Islet of Langerhans (tissue), 1 donor: Measurements from ENCODE around the gene PIGU.
A peak's percentile ranks its signal among the peaks of the same experiment; 100 is the strongest.
"Not testable (repeated sequence)": the region's sequence is repeated elsewhere in the genome, so short reads cannot be mapped to it uniquely, and the experiment has no call there.

Experiments
- FAIRE-seq: peaks from one replicate; lab custom pipeline; 2011; peaks lifted over from hg19 to GRCh38; lab: Jason Lieb, UNC

The PIGU gene

DNA sequence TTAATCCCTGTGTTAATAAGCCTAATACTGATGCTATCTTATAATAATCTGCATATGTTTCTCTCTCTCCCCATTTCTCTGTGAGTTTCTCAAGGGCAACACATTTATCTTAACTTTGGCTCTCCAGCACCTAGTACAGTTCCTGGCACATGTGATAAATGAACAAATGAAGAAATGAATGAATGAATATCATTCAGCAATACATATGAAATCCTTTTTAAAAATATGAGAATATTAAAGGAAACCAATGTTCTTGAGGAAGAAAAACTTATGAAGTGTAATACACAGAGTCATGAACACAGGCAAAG lies 55.9 kb downstream of the PIGU start:
- no peak for FAIRE-seq

DNA sequence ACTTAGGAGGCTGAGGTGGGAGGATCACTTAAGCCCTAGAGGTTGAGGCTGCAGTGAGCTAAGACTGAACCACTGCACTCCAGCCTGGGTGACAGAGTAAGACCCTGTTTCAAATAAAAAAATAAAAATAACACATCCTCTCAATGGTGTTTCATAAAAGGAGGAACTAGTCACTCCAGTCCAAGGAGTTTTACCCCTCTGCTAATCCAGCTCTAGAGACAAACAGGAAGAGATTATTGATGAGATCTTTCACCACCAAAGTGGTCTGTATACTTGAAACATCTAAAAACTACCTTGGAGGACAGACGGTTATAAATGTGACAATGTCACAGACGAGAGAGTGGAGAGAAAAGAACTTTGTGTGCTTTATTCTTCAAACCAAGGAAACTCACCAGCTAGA lies 58.2 kb downstream of the PIGU start:
- FAIRE-seq: no peak

DNA sequence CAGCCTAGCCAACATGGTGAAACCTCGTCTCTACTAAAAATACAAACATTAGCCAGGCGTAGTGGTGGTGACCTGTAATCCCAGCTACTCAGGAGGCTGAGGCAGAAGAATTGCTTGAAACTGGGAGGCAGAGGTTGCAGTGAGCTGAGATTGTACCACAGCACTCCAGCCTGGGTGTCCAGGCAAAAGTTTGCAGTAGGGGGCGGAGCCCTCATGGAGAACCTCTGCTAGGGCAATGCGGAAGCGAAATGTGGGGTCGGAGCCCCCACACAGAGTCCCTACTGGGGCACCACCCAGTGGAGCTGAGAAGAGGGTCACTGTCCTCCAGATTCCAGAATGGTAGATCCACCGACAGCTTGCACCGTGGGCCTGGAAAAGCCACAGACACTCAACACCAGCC lies 60.0 kb downstream of the PIGU start:
- FAIRE-seq: not testable (repeated sequence)

DNA sequence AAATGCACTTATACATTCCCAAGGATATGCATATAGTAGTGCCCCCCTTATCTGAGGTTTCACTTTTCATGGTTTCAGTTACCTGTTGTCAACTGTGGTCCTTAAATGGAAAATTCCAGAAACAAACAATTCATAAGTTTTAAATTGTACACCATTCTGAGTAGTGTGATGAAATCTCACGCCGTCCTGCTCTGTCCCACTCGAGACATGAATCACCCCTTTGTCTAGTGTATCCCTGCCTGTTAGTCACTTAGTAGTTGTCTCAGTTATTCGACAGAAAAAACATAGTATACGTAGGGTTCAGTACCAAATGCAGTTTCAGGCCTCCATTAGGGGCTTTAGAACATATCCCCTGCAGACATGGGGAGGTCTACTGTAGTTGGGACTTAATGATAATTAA lies 61.4 kb downstream of the PIGU start:
- no peak for FAIRE-seq

DNA sequence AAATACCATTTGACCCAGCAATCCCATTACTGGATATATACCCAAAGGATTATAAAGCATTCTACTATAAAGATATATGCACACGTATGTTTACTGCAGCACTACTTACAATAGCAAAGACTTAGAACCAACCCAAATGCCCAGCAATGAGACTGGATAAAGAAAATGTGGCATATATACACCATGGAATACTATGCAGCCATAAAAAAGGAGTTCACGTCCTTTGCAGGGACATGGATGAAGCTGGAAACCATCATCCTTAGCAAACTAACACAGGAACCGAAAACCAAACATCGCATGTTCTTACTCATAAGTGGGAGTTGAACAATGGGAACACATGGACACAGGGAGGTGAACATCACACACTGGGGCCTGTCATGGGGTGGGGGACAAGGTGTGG lies 64.9 kb downstream of the PIGU start:
- not testable (repeated sequence) for FAIRE-seq

DNA sequence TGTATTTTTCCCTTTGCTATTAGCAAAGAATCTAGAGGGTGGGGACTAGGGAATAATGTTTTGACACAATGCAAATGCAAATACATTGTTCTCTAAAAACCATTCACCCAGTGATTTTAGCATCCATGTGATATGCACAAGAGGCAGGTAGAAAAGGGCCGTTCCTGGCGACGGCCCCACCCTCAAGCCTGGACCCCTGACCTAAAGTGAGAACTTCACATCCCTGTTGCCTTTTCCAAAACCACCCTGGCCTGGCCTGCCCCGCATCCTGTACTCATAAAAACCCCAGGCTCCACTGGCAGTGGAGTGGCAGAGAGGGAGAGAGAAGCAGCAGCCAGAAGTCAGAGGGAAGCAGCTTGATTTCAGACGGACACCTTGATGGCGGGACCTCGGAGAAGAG lies 69.8 kb downstream of the PIGU start:
- FAIRE-seq: no peak

DNA sequence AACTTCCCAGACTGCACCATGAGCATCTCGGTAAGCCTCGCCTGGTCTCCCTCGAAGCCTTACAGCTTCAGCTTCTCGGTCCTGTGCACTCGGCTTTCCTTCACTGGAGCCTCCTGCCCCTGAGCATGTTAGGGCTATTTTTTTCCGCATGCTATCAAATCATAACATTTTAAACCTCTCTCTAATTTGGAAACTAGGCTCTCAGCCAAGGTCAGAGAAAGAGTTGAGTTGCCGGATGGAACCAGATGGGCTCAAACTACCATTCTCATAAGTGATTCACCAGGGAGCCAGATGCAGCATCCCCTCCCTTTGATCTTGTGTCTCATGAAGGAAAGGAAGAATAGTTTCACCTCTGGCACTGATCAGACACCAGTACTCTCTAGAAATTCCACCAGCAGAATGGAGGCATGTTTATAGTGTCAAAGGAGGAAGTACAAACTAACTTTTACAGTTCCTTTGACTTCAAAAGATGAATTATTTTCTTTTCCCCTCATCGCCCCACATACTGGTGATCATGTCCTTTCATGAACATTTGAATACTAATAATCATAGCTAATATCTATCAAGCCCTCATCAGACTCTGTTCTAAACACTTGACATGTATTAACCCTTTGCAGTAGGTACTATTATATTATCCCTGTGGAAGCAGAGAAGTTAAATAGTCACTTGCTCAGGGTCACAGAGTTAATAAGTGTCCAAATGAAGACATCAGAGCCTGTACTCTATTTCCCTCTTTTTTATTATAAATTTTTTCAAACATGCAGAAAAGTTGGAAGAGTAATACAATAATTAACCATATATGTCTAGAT lies 71.7 kb downstream of the PIGU start:
- no peak for FAIRE-seq

DNA sequence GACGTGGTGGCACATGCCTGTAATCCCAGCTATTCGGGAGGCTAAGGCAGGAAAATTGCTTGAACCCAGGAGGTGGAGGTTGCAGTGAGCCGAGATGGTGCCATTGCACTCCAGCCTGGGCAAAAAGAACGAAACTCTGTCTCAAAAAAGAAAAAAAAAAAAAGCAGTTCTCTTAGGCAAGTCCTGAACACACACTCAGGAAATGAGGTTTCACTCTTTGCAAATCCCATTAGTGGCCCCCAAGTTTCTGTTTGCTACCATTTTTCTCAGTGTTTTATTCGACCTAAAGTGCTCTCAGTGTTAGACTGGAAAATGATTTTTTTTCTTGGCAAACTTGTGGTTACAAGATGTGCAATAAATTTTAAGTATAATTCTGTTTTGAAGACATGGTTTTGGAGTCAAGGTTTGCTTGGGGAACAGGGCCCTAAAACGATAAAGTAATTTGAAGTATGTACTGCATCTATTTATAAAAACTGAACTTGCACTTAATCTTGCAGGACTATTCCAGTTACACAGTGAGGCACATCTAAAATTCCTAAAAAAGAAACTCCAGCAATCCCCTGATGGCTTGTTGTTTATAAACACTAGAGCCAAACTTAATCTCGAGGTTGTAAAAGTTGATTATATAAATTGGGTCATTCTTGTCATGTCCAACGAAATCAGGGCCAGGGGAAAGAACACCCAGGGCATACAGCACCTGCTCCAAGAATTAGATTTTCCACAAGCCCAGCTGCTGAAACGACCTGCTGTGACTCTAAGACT lies 75.8 kb downstream of the PIGU start:
- no peak for FAIRE-seq

DNA sequence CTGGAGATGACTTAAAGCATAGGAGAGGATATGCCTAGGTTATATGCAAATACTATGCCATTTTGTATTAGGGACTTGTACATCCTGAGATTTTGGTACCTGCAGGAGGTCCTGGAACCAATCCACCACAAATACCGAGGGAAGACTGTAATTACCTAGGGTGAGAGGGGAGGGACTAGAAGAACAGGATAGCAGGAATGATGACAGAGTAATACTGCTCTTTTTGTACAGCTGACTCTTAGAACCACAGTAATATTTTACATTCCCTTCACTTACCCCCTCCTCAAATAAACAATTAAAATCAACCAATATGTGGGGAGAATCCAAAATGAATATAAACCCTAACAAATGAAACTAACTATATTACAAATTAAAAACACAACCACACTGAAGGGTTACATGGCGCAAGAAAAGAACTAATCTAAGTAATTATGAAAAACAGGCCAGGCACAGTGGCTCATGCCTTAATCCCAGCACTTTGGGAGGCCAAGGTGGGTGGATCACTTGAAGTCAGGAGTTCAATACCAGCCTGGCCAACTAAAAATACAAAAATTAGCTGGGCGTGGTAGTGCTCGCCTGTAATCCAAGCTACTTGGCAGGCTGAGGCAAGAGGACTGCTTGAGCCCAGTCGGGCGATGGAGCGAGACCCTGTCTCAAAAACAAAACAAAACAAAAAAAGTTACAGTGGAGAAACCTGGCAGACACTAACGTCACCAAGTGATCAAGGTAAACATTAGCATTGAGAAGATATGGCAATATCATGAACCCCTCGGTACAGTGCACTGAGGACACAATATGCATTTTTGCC lies 81.3 kb downstream of the PIGU start:
- FAIRE-seq: no peak

DNA sequence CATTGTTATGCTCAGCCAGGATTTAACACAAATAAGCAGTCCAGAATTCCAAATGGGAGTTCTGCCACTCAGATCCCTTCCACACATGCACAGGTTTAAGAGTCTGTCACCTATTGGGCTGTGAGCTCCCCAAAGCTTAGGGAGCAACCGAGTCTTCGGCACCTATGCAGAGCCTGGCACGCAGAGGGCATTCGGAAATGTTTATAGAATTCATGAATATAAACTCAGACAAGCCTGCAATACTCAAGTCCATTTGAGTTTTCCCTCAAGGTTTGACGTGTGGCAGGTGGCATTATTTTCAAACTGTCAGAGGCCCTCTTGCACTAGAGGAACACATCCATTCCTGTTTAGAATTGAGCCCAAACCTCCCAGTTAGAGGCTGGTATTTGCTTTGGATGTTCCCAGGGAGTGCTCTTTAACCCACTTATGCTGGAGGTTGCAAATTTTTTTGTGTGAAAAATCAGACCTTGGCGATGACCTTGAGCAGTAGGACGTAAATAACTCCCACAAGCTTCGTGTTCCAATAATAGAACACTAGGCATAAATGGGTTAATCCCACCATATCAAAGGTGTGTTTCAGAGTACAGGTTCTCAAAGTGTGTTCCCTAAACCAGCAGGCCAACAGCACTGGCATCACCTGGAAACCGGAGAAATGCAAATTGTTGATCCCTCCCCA lies 90.3 kb downstream of the PIGU start:
- no peak for FAIRE-seq

DNA sequence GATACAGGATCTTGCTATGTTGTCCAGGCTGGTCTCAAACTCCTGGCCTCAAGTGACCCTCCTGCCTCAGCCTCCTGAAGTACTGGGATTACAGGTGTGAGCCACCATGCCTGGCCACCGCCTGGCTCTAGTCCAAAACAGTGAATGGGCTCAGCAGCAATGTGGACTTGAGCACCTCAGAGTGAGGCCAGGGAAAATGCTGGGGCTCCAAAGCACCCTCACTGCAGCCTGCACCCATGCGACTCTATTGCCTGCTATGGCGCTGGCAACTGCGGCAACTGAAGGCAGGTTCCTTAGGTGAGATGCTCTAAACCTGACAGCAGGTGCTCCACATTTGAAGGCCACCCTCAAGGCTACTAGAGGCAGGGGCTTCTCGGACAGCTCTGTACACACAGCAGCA lies 91.9 kb downstream of the PIGU start:
- no peak for FAIRE-seq

DNA sequence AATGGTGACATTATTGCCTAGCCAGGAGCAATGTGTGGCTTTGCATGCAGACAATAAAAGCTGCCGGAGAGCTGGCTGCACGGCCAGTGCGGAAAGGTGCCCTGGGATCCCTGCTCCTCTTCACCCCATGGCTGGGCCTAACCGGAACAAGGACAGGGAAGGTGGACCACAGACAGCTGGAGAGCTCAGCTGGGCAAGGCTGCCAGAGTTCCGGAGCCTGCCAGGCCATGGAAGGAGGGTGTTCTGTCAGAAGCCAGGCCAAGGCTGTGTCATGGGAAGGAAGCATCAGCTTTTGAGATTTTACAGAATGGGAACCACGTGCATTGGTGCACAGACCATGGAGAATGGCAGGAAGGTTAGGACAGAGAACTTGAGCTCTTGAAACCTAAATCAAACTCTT lies 93.3 kb downstream of the PIGU start:
- no peak for FAIRE-seq

DNA sequence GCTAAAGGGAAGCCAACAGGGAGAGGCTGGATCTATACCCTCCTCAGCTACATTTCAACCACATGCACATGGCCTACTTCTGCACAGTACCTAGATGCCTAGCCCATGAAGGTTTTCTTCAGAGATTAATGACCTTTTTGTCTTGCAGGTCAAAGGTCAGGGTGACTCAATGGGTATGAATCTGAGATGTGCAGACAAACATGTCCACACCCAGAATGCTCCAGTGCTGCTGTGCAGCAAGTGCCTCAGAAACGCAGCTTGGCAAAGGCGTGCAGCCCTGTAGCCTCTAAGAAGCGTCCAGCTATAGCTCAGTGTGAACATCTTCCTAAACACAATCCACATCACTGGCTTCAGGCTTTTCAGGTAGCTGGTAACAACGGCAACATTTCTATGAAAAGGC lies 94.0 kb downstream of the PIGU start:
- no peak for FAIRE-seq

DNA sequence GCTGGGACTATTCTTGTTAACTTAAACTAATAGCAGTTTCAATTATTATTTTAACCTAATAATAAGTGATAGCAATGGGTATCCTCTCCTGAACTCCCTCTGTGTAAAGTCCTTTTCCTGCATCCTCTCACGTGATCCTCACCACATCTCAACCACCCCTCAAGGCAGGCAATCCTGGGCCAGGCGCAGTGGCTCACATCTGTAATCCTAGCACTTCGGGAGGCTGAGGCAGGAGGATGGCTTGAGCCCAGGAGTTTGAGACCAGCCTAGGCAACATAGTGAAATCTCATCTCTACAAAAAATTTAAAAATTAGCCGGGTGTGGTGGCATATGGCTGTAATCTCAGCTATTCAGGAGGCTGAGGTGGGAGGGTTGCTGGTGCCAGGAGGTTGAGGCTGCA lies 94.7 kb downstream of the PIGU start:
- no peak for FAIRE-seq

DNA sequence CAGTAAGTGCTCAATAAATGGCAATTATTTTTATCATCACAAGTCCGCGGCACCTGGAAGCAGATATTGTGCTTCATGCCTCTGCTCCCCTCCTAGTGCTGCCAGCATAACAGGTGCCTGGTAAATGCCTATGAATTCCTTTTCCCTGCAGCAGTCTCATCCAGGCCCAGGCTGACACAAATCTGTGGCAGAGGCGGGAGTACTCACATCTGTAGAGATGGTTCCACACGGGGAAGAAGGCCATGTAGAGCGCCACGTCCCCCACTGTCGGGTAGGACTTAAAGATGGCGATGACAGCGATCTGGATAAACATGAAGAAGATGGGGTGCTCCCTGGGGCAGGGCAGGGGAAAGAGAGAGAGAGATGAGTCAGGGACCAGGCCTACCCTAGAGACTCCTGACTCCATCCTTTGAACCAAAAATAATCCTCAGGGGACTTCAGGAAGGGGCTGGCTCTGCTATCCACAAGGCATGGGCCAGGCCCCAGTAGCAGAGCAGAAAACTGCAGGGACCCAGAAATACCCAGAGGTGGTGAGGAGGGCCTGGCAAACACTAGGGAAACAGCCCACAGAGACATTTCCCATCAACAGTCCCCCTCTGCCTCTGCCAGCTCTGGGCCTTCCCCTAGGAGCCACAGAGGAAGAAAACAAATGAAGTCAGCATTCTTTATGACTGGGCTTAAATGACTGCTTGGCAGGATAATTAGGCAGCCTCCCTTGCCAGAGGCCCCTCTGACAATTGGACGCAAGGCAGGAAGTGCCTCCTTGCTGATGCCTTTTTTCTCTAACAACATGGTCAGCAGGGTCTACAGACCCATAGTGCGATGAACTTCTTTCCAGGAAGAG lies 95.3 kb downstream of the PIGU start:
- FAIRE-seq: no peak

DNA sequence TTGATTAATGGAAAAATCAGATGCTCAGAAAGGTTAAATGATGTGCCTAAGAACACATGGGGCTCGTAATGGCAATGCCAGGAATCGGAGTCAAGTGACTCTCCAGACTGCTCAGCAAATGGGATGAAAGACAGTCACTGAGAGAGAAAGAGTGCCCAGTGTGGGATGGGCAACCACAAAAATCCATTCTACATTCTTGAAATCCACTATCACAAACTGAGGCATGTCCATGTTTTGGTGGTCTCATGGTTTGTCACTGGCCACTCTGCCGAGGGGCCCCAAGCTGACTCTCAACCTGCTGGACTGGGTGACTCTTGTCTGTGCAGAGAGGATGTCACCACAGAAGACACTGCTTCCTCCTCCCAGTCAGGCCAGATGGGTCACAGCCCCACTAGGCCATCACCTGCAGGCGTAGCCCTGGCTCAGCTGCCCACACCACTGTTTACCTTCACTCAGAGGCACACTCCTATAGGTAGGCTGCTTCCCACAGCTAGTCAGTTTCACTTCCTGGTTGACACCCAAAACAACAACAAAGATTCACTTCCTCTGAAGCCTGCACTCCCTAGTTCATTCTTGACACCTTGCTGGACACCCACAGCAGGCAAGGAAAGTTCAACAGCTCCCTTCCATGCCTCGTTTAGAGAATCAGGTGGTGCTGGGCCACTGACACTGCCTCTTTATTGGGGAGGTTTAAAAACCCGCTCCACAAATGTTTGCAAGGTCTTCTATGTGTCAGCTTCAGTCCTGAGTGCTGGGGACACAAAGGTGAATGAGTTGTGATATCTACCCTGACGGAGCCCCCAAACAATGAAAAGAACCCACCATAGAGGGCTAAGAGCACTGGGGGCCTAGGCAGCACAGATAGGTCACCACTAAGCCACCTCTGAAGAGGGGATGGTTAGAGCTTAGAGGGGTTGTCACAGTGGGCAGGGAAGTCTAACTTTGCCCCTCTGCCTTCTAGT lies 96.6 kb downstream of the PIGU start:
- no peak for FAIRE-seq

DNA sequence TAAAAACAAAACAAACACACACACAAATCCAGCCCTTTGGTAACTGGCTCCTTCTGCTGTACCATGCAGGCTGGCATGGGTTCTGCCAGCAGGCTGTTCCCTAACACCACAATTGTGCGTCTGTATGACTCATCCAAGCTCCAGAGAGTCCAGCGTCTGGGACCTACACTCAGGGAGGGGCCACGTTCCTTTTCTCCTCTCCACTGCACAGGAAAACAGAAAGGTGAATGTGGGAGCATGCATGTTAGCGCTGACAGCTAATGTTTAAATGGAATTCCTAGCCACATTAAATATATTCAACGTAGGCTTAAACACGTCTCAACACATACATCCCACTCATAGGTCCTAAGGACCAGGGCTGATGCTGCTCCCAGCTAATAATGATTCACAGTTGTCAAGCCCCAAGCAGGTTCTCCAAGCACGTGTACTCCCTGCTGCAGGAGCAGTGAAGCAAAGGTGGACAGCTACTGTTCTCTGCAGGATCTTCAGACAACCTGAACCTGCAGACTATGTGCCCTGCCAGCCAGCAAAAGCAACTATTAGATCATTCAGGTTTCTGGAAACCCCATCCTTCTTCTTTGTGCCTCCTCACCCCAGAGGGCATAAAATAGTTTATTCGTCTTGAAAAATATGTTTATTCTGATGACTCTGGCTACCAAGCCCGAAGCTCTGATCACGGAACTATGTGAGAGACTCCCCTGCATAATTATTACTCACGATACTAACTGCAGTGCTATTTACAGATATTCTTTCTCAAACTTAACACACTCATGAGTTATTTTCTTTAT lies 97.5 kb downstream of the PIGU start:
- FAIRE-seq: peak; percentile 27

DNA sequence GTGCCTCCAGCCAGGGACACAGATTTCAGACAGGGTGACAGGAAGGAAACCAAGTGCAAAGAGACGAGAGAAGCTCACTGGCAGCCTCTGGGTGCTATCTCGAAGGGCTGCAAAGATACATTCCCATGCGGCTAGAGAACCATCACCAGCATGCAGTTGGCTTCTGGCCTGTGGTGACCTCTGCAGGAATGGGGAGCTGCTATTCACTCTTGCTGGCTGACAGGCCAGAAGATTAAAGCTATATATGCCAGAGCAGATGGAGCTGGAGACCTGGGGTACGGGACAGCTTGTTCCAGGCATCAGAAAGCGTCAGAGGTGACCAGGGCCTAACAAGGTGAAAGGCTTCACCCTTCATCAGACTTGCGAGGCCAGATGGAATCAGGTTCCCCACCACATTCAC lies 98.4 kb downstream of the PIGU start:
- FAIRE-seq: no peak

DNA sequence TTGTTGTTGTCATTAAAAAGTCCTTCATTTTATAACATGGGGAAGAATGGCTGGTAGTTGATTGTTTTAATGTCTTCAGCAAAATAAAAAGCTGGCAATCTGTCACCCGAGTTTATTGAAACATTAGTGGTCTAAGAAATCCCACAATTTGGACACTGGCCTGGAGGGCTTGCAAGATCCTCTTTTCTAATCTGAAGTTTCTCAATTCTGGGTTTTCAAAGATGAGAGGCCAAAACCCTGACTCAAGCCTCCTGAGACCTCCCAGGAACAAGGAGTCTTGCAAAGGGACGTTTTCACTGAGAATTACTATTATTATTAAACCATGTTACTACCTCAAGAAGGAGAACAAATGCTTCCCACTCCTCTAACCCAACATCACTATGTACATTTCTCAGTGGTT lies 98.9 kb downstream of the PIGU start:
- FAIRE-seq: no peak

DNA sequence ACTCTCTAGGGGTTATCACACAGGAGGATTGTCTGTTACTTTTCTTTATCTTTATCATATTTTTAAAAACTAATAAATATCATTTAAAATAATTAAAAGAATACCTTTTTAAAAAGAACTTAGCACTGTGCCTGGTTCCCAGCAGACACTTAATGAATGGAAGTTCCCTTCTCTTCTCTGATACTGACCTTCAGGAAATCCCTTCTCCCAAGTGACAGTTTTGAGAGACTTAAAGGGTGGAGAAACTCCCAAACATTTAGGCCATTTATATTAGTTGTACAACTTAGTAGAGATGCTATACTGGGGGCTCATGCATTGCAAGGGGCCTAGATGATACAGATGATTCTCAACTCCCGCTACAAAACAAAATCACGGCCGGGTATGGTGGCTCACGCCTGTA lies 99.8 kb downstream of the PIGU start:
- no peak for FAIRE-seq
